PFSK-1 (cell line): Measurements from ENCODE around the gene CFAP299.

Experiments used
- POLR2AphosphoS5 ChIP-seq: IDR thresholded peaks from 2 replicates; pipeline ENCODE4 v1.6.1; 2012; ENCODE audit warnings: low read depth, mild to moderate bottlenecking, control low read depth, low read length, moderate library complexity
- TAF1 ChIP-seq: IDR thresholded peaks from 2 replicates; pipeline ENCODE4 v1.6.1; 2012; ENCODE audit warnings: low read length, control low read depth, borderline replicate concordance; ENCODE audit not compliant: insufficient read depth

GRCh38 chr4:80306260-80306659 is 29.3 kb upstream of the CFAP299 start:
- TF ChIP-seq POLR2AphosphoS5 (no peak), TAF1 (no peak)
